ENCODE data around the gene SPPL3. TPM values are rescaled to one million over a fixed set of nuclear protein-coding genes. Genes with fewer than 3 reads are reported as not detected.

SPPL3 gene
- total RNA-seq, 1 donor from 2014 or later: 48.9 TPM

- no peak for DNase-seq (ENCODE audit: extremely low spot score in 2 of 2)
- H3K27me3 ChIP-seq: no peaks in the 10 kb centered on the region
- peaks cover 0 to 30% of the 10 kb centered on the region in 2 donors for H3K36me3 ChIP-seq
- H3K27ac ChIP-seq: peak overlapping the region; percentile 81
- H3K4me3 ChIP-seq: peak overlapping the region; percentile 60 to 83
- peaks cover 25% of the 10 kb centered on the region for H3K4me1 ChIP-seq
- intact Hi-C loops (cut with DNase I): no loop called here
- TF ChIP-seq POLR2AphosphoS5 (IDR thresholded peaks at IDR 0.05; ENCODE audit: insufficient read depth in 1 of 2, low read depth in 1 of 2) (no peak), POLR2A (IDR thresholded peaks at IDR 0.05) (no peak), CTCF (IDR thresholded peaks at IDR 0.05) (no peak)
- no peaks in the 10 kb centered on the region for H3K9me3 ChIP-seq
These were observed 179.0 kb downstream of the SPPL3 start for GRCh38 chr12:120725151-120725658.

- DNase-seq (ENCODE audit: extremely low spot score in 2 of 2): no peak
- Histone ChIP-seq H3K36me3 (peaks cover 0 to 32% of the 10 kb centered on the region in 2 donors), H3K4me3 (peak overlapping the region in 1 of 2 donors; percentile 60), H3K27me3 (no peaks in the 10 kb centered on the region), H3K9me3 (no peaks in the 10 kb centered on the region), H3K4me1 (peaks cover 30% of the 10 kb centered on the region), H3K27ac (no peak overlapping the region)
- intact Hi-C loops (cut with DNase I): no loop called here
- TF ChIP-seq POLR2AphosphoS5 (IDR thresholded peaks at IDR 0.05; ENCODE audit: insufficient read depth in 1 of 2, low read depth in 1 of 2): no peak
- TF ChIP-seq CTCF (IDR thresholded peaks at IDR 0.05): no peak
- no peak for TF ChIP-seq POLR2A (IDR thresholded peaks at IDR 0.05)
These were observed 179.4 kb downstream of the SPPL3 start for GRCh38 chr12:120724720-120725119.

- intact Hi-C loops (cut with DNase I): no loop called here
- DNase-seq (ENCODE audit: extremely low spot score in 2 of 2): no peak
- H3K36me3 ChIP-seq: peaks cover 0 to 43% of the 10 kb centered on the region in 2 donors
These were observed 181.4 kb downstream of the SPPL3 start for GRCh38 chr12:120722784-120723183.

GRCh38 chr12:120721866-120722265 lies 182.3 kb downstream of the SPPL3 start:
- Histone ChIP-seq H3K4me1 (peaks cover 28% of the 10 kb centered on the region), H3K9me3 (no peaks in the 10 kb centered on the region), H3K4me3 (no peak overlapping the region), H3K27me3 (no peaks in the 10 kb centered on the region), H3K27ac (peak overlapping the region; percentile 72), H3K36me3 (peaks cover 0 to 48% of the 10 kb centered on the region in 2 donors)
- no peak for DNase-seq (ENCODE audit: extremely low spot score in 2 of 2)
- TF ChIP-seq POLR2A (IDR thresholded peaks at IDR 0.05) (no peak), POLR2AphosphoS5 (IDR thresholded peaks at IDR 0.05; ENCODE audit: insufficient read depth in 1 of 2, low read depth in 1 of 2) (no peak), CTCF (IDR thresholded peaks at IDR 0.05) (no peak)
- intact Hi-C loops (cut with DNase I): no loop called here

More at GRCh38 chr12:120722784-120723183, 181.4 kb downstream of the SPPL3 start:
- peaks cover 30% of the 10 kb centered on the region for H3K4me1 ChIP-seq
- no peaks in the 10 kb centered on the region for H3K9me3 ChIP-seq
- no peaks in the 10 kb centered on the region for H3K27me3 ChIP-seq
- TF ChIP-seq POLR2A (IDR thresholded peaks at IDR 0.05): no peak
- no peak for TF ChIP-seq POLR2AphosphoS5 (IDR thresholded peaks at IDR 0.05; ENCODE audit: insufficient read depth in 1 of 2, low read depth in 1 of 2)
- TF ChIP-seq CTCF (IDR thresholded peaks at IDR 0.05): no peak
- H3K4me3 ChIP-seq: no peak overlapping the region
- no peak overlapping the region for H3K27ac ChIP-seq

GRCh38 chr12:120720987-120721801 lies 183.0 kb downstream of the SPPL3 start:
- peak overlapping the region; percentile 72 for H3K27ac ChIP-seq
- no peak for TF ChIP-seq POLR2A (IDR thresholded peaks at IDR 0.05)
- TF ChIP-seq CTCF (IDR thresholded peaks at IDR 0.05): no peak
- TF ChIP-seq POLR2AphosphoS5 (IDR thresholded peaks at IDR 0.05; ENCODE audit: insufficient read depth in 1 of 2, low read depth in 1 of 2): no peak
- no peaks in the 10 kb centered on the region for H3K9me3 ChIP-seq
- DNase-seq (ENCODE audit: extremely low spot score in 2 of 2): no peak
- no peaks in the 10 kb centered on the region for H3K27me3 ChIP-seq
- no peak overlapping the region for H3K4me3 ChIP-seq
- intact Hi-C loops (cut with DNase I): no loop called here
- peaks cover 0 to 55% of the 10 kb centered on the region in 2 donors for H3K36me3 ChIP-seq
- peaks cover 22% of the 10 kb centered on the region for H3K4me1 ChIP-seq
